ENCODE measurements around the gene STAG1. TPM values are rescaled to one million over a fixed set of nuclear protein-coding genes. Genes with fewer than 3 reads are reported as not detected.
"Not testable (repeated sequence)": the region's sequence is repeated elsewhere in the genome, so short reads cannot be mapped to it uniquely, and the experiment has no call there.

Gene STAG1
- total RNA-seq, 1 donor from 2014 or later = 47.6 TPM

DNA sequence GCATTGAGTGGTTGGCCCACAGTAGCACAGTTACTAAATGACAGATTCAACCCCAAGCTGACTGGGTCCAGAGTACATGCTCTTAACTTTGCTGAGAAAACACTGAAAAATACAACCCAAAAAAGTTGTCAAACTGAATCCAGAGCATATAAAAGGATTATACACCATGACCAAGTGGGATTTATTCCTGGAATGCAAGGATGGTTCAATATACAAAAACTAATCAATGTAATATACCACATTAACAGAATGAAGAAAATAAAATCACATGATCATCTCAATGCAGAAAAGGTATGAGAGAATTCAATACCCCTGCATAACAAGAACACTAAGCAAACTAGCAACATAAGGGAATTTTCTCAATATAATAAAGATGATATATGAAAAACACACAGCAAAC, 98.5 kb downstream of the STAG1 start:
- intact Hi-C loops (cut with micrococcal nuclease) = no loop called here

DNA sequence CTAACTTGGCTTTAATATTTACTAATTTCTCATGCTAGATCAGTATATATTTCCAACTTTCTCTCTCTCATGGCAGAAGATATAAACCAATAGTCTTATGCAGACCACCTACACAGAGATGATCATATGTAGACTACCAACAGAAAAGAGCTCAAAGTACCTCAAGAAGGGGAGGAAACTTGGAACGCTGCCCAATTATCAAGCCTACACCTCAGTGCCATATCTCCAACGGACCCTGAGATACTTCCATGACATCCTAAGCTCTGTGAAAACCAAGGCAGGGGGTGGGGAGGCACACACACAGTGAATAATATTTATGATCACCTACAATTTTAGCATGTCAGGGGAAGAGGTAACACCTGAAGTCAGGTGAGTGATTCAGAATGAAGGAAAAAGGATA, 100.6 kb downstream of the STAG1 start:
- intact Hi-C loops (cut with micrococcal nuclease) = no loop called here

DNA sequence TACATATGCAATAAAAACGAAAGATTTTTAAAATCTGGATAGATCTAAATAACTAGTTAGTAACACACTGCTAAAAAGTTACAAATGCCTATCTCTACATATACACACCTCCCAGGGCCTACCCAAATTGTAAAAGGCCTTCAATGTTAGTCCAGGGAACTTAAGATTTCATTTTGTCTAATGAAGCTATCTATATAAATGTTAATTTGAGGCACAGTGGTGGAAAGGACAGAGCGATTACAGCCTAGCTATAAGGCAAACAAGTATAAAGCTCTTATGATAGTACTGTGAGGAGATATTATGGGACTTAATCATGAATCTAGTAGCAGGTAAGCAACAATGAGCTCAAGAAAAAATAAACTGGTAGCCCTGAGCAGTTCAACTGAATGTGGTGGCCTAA, 101.7 kb downstream of the STAG1 start:
- intact Hi-C loops (cut with micrococcal nuclease) = no loop called here

GRCh38 chr3:136645915-136646314, 106.3 kb downstream of the STAG1 start:
- intact Hi-C loops (cut with micrococcal nuclease) = no loop called here

- intact Hi-C loops (cut with micrococcal nuclease) = no loop called here
Measured at GRCh38 chr3:136644212-136644611, 108.0 kb downstream of the STAG1 start.

DNA sequence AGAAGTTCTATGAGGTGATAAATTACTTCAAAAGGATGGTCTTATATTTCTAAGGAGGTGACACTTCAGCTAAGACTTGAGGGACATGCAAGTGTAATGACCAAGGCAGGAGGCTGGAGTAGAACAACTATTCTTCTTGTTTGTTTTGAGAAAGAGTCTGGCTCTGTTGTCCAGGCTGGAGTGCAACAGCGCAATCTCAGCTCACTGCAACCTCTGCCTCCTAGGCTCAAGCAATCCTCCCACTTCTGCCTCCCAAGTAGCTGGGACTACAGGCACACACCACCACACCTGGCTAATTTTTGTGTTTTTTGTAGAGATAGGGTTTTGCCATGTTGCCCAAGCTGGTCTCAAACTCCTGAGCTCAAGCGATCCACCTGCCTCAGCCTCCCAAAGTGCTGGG, 108.8 kb downstream of the STAG1 start:
- intact Hi-C loops (cut with micrococcal nuclease) = not testable (repeated sequence)

- intact Hi-C loops (cut with micrococcal nuclease) = no loop called here
Measured at GRCh38 chr3:136642711-136643110, 109.5 kb downstream of the STAG1 start.

DNA sequence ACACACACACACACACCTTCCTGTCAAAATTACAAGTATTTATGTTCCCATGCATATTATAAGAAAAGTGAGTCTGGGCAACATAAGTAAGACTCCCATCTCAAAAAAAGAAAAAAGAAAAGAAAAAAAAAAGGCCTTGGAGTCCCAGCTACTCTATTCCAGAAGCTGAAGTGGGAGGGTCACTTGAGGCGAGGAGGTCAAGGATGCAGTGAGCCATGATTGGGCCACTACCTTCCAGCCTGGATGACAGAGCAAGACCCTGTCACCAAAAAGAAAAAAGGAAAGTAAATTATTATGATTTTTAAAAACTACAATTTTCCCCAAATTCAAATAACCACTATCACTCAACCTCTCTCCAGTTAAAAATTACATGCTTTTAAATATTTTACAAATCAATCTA, 113.1 kb downstream of the STAG1 start:
- intact Hi-C loops (cut with micrococcal nuclease) = no loop called here

DNA sequence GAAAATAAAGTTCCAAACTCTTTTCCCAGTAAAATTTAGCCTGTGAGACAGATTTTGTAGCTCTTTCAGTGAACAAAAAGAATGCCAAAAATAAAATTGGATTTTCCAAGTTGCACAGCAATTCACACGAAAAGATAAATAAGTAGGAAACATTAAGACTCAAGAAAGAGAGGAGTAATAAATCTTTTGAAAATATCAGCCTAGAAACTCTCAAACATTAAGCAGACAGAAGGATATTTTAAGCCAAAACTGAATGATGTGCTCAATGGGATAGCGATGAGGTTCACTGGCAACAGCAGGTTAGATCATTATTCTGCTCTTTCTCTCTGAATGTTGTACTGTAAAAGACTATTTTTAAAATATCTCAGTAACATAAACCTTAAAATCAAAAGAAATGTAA, 115.0 kb downstream of the STAG1 start:
- intact Hi-C loops (cut with micrococcal nuclease) = no loop called here

- intact Hi-C loops (cut with micrococcal nuclease) = no loop called here
Measured at GRCh38 chr3:136634821-136635220, 117.4 kb downstream of the STAG1 start.

- intact Hi-C loops (cut with micrococcal nuclease) = no loop called here
Measured at GRCh38 chr3:136632625-136633081, 119.5 kb downstream of the STAG1 start.

- intact Hi-C loops (cut with micrococcal nuclease) = no loop called here
Measured at GRCh38 chr3:136631424-136631823, 120.8 kb downstream of the STAG1 start.

DNA sequence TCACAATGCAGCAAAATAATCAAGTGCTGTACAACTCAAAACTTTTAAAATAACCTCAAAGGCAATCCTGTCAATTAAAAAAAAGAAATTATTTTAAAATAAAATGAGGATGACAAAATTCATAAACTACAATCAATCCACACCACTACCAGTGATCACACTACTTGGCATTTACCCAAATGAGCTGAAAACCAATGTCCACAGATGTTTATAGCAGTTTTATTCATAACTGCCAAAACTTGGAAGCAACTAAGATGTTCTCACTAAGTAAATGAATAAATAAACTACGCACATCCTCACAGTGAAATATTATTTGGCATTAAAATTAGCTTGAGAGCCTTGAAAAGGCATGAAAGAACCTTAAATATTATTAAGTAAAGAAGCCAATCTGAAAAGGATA, 121.3 kb downstream of the STAG1 start:
- intact Hi-C loops (cut with micrococcal nuclease) = no loop called here

- intact Hi-C loops (cut with micrococcal nuclease) = no loop called here
Measured at GRCh38 chr3:136626493-136626892, 125.7 kb downstream of the STAG1 start.

GRCh38 chr3:136624894-136625815, 127.0 kb downstream of the STAG1 start:
- intact Hi-C loops (cut with micrococcal nuclease) = no loop called here

GRCh38 chr3:136624371-136624770, 127.8 kb downstream of the STAG1 start:
- intact Hi-C loops (cut with micrococcal nuclease) = no loop called here

GRCh38 chr3:136621628-136622027, 130.6 kb downstream of the STAG1 start:
- intact Hi-C loops (cut with micrococcal nuclease) = no loop called here

- intact Hi-C loops (cut with micrococcal nuclease) = no loop called here
Measured at GRCh38 chr3:136620436-136620835, 131.7 kb downstream of the STAG1 start.

DNA sequence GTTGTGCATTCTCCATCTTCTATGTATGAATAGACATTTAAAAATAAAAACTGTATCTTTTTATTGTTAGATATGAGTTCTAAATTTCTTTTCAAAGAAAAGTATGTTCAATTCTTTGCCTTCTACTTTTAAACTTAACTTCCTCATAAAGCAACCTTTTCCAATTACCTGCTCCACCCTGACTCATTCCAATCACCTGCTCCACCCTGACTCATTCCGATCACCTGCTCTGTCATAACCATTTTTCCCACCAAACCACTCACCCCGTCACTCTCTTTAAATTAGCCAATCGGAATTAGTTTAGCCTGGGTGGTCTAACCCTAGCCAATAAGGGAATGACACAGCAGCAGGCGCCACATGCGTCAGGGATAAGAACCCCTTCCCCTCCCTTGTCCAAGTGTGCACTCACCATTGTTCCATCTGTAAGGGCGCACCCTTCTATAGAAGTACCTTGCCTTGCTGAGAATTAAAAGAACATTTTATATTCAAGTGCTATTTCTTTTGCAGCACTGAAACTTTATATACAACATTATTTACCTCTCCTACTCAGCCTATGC, 134.1 kb downstream of the STAG1 start:
- intact Hi-C loops (cut with micrococcal nuclease) = not testable (repeated sequence)

- intact Hi-C loops (cut with micrococcal nuclease) = no loop called here
Measured at GRCh38 chr3:136617198-136617597, 135.0 kb downstream of the STAG1 start.

DNA sequence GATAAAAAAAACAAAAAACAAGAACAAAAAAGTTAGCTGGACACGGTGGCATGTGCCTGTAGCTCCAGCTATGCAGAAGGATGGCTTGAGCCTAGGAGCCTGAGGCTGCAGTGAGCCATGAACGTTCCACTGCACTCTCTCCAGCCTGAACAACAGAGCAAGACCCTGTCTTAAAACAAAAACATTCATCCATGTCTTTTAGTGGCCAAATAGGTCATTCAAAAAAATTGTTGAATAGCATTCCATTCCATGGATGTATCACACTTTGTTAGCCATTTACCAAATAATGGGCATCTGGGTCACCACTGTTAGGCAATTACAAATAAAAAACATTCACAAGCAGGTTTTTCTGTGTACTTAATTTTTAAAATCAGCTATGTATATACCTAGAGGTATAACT, 139.7 kb downstream of the STAG1 start:
- intact Hi-C loops (cut with micrococcal nuclease) = no loop called here

- intact Hi-C loops (cut with micrococcal nuclease) = no loop called here
Measured at GRCh38 chr3:136606990-136607389, 145.2 kb downstream of the STAG1 start.

- intact Hi-C loops (cut with micrococcal nuclease) = not testable (repeated sequence)
Measured at GRCh38 chr3:136606216-136606615, 146.0 kb downstream of the STAG1 start.
